GM18907 (cell line): ENCODE results near the gene TMEM178A.
"Not testable (repeated sequence)": the region's sequence is repeated elsewhere in the genome, so short reads cannot be mapped to it uniquely, and the experiment has no call there.

Experiments
- ATAC-seq: cut with Tn5 transposase; IDR thresholded peaks from one replicate; pipeline ENCODE4 v1.9.1; 2021; ENCODE audit warnings: mild to moderate bottlenecking, moderate library complexity; ENCODE audit not compliant: unreplicated experiment

Gene TMEM178A

GRCh38 chr2:39665811-39666490 is at the start of gene TMEM178A:
TSS of gene TMEM178A (plus strand) at chr2:39665917. CDS start at chr2:39665975, 58 bp downstream.
- ATAC-seq = no peak

GRCh38 chr2:39618236-39618635 is 47.5 kb upstream of the TMEM178A start:
- ATAC-seq = no peak

GRCh38 chr2:39618736-39619135 is 47.0 kb upstream of the TMEM178A start:
- ATAC-seq = no peak

GRCh38 chr2:39620067-39620466 is 45.6 kb upstream of the TMEM178A start:
- no peak for ATAC-seq

- no peak for ATAC-seq
Observed at GRCh38 chr2:39621596-39621995, 44.1 kb upstream of the TMEM178A start.

- no peak for ATAC-seq
Observed at GRCh38 chr2:39622860-39623259, 42.9 kb upstream of the TMEM178A start.

GRCh38 chr2:39623917-39624316 is 41.8 kb upstream of the TMEM178A start:
- no peak for ATAC-seq

GRCh38 chr2:39625193-39625926 is 40.4 kb upstream of the TMEM178A start:
- ATAC-seq = no peak

- ATAC-seq = no peak
Observed at GRCh38 chr2:39625927-39626270, 39.8 kb upstream of the TMEM178A start.

GRCh38 chr2:39628346-39628745 is 37.4 kb upstream of the TMEM178A start:
- not testable (repeated sequence) for ATAC-seq

- ATAC-seq = no peak
Observed at GRCh38 chr2:39629646-39630045, 36.1 kb upstream of the TMEM178A start.

- no peak for ATAC-seq
Observed at GRCh38 chr2:39631256-39631655, 34.5 kb upstream of the TMEM178A start.

- no peak for ATAC-seq
Observed at GRCh38 chr2:39631718-39632117, 34.0 kb upstream of the TMEM178A start.

- no peak for ATAC-seq
Observed at GRCh38 chr2:39632876-39633275, 32.8 kb upstream of the TMEM178A start.

GRCh38 chr2:39636306-39636705 is 29.4 kb upstream of the TMEM178A start:
- no peak for ATAC-seq

- ATAC-seq = no peak
Observed at GRCh38 chr2:39638581-39638980, 27.1 kb upstream of the TMEM178A start.

GRCh38 chr2:39640107-39640506 is 25.6 kb upstream of the TMEM178A start:
- ATAC-seq = no peak

- no peak for ATAC-seq
Observed at GRCh38 chr2:39640681-39641080, 25.0 kb upstream of the TMEM178A start.

- no peak for ATAC-seq
Observed at GRCh38 chr2:39641635-39642034, 24.1 kb upstream of the TMEM178A start.

- ATAC-seq = no peak
Observed at GRCh38 chr2:39642051-39642718, 23.5 kb upstream of the TMEM178A start.

- ATAC-seq = no peak
Observed at GRCh38 chr2:39645826-39646225, 19.9 kb upstream of the TMEM178A start.

- no peak for ATAC-seq
Observed at GRCh38 chr2:39646267-39646666, 19.4 kb upstream of the TMEM178A start.
